SK-N-SH (cell line): Measurements from ENCODE around the gene KIF19.

ENCODE experiments used
- EP300 ChIP-seq, 2 experiments: IDR thresholded peaks; 2 replicates each; pipeline versions ENCODE4 v1.4.0 to v1.6.1; 2012; ENCODE audit warnings: borderline replicate concordance in 1 of 2, low read depth in 1 of 2, low read length in 1 of 2
- EZH2phosphoT487 ChIP-seq: fragments of 200-600 bp; sonication (generic); IDR thresholded peaks from 2 replicates; pipeline ENCODE4 v1.6.1; 2017; ENCODE audit warnings: low read depth, mixed run types, mild to moderate bottlenecking, antibody characterized with exemption, moderate library complexity, borderline replicate concordance
- NFIC ChIP-seq: IDR thresholded peaks from 2 replicates; pipeline ENCODE4 v1.4.0; 2012; ENCODE audit warnings: borderline replicate concordance
- RFX5 ChIP-seq: IDR thresholded peaks from 2 replicates; pipeline ENCODE4 v1.6.1; 2012; ENCODE audit warnings: mild to moderate bottlenecking, improper control_type of control experiment, low read length
- SMC3 ChIP-seq: IDR thresholded peaks from 2 replicates; pipeline ENCODE4 v1.6.1; 2012; ENCODE audit warnings: low read depth, low read length, improper control_type of control experiment
- TCF12 ChIP-seq: IDR thresholded peaks from 2 replicates; pipeline ENCODE4 v1.4.0; 2012
- TF ChIP-seq, protein P1 (sequence below): fragments of 150-350 bp; IDR thresholded peaks from 2 replicates; pipeline ENCODE4 v1.6.1; 2017; ENCODE audit warnings: antibody characterized with exemption, low read length, low read depth, borderline replicate concordance
- TF ChIP-seq, protein P2 (sequence below): fragments of 200-600 bp; sonication (generic); IDR thresholded peaks from 2 replicates; pipeline ENCODE4 v1.6.1; 2017; ENCODE audit warnings: antibody characterized with exemption, mild to moderate bottlenecking, moderate library complexity

DNA sequence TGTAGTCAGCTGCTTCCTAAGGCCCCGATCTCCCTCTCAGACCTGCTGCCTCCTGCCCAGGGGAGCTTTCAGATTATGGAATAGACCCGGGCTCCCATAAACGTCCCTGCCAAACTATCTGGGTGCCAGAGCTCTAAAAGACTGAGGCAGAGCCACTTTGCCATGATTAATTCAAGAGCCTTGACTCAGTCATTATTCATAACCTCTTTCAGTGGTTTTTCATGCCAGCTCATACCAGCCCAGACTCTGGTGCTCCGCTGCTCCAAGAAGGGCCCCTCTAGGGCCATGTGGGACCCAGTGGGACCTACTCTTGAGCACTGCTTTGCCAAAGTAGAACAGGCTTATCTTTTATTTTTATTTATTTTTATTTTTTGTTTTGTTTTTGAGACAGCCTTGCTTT, 28.1 kb upstream of the KIF19 start:
- TF ChIP-seq RFX5 (no peak), SMC3 (no peak), EP300 (IDR thresholded peaks at IDR 0.05; ENCODE audit: borderline replicate concordance in 1 of 2, low read depth in 1 of 2, low read length in 1 of 2) (no peak), NFIC (no peak), EZH2phosphoT487 (no peak), TCF12 (no peak)
- TF ChIP-seq, protein P1, sequence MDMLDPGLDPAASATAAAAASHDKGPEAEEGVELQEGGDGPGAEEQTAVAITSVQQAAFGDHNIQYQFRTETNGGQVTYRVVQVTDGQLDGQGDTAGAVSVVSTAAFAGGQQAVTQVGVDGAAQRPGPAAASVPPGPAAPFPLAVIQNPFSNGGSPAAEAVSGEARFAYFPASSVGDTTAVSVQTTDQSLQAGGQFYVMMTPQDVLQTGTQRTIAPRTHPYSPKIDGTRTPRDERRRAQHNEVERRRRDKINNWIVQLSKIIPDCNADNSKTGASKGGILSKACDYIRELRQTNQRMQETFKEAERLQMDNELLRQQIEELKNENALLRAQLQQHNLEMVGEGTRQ, result no peak
- TF ChIP-seq, protein P2, sequence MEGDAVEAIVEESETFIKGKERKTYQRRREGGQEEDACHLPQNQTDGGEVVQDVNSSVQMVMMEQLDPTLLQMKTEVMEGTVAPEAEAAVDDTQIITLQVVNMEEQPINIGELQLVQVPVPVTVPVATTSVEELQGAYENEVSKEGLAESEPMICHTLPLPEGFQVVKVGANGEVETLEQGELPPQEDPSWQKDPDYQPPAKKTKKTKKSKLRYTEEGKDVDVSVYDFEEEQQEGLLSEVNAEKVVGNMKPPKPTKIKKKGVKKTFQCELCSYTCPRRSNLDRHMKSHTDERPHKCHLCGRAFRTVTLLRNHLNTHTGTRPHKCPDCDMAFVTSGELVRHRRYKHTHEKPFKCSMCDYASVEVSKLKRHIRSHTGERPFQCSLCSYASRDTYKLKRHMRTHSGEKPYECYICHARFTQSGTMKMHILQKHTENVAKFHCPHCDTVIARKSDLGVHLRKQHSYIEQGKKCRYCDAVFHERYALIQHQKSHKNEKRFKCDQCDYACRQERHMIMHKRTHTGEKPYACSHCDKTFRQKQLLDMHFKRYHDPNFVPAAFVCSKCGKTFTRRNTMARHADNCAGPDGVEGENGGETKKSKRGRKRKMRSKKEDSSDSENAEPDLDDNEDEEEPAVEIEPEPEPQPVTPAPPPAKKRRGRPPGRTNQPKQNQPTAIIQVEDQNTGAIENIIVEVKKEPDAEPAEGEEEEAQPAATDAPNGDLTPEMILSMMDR, result no peak
